ENCODE results near the gene CCDC186.

CCDC186 gene

GRCh38 chr10:114179148-114179547 is 5.1 kb upstream of the CCDC186 start, which contains the start of gene TDRD1:
Gene TDRD1 (plus strand): TSS chr10:114179353. CDS start chr10:114187832, 8,479 bp downstream.
- CTCF ChIA-PET, result no interaction called here
- POLR2A ChIA-PET, result no interaction called here

GRCh38 chr10:114176511-114176910 is 2.5 kb upstream of the CCDC186 start:
- CTCF ChIA-PET, result interaction anchor here (0.6 kb wide), 1 partner anchor 63 kb away, joined by 3 read pairs; the partner anchor contains the start of gene VWA2
- TF ChIP-seq SP1 (IDR thresholded peaks at IDR 0.05), result no peak
- TF ChIP-seq PKNOX1 (IDR thresholded peaks at IDR 0.05), result no peak
- TF ChIP-seq CTBP1 (IDR thresholded peaks at IDR 0.05; ENCODE audit: borderline replicate concordance), result no peak
- TF ChIP-seq TARDBP (IDR thresholded peaks at IDR 0.05), result no peak
- TF ChIP-seq L3MBTL2 (conservative IDR thresholded peaks at IDR 0.05), result no peak
- no peak for TF ChIP-seq BHLHE40 (IDR thresholded peaks at IDR 0.05; ENCODE audit: borderline replicate concordance)
- TF ChIP-seq ELF4 (IDR thresholded peaks at IDR 0.05), result no peak
- no peak for TF ChIP-seq ARNT (IDR thresholded peaks at IDR 0.05)
- POLR2A ChIA-PET, result no interaction called here
- no peak for DNase-seq (ENCODE audit: extremely low spot score)

More at GRCh38 chr10:114179148-114179547, 5.1 kb upstream of the CCDC186 start, which contains the start of gene TDRD1:
- DNase-seq (ENCODE audit: extremely low spot score), result no peak
- no peak for TF ChIP-seq FOXK2 (IDR thresholded peaks at IDR 0.05)

GRCh38 chr10:114175667-114176066 is 1.7 kb upstream of the CCDC186 start:
- no peak for TF ChIP-seq CTBP1 (IDR thresholded peaks at IDR 0.05; ENCODE audit: borderline replicate concordance)
- TF ChIP-seq FOXK2 (IDR thresholded peaks at IDR 0.05), result no peak
- no peak for TF ChIP-seq ELF4 (IDR thresholded peaks at IDR 0.05)
- no peak for TF ChIP-seq LEF1 (IDR thresholded peaks at IDR 0.05; ENCODE audit: borderline replicate concordance)
- no peak for TF ChIP-seq NFRKB (IDR thresholded peaks at IDR 0.05)
- TF ChIP-seq BHLHE40 (IDR thresholded peaks at IDR 0.05; ENCODE audit: borderline replicate concordance), result no peak
- TF ChIP-seq FOXM1 (IDR thresholded peaks at IDR 0.05; ENCODE audit: borderline replicate concordance), result no peak
- no peak for TF ChIP-seq HDGF (IDR thresholded peaks at IDR 0.05; ENCODE audit: borderline replicate concordance)
- no peak for TF ChIP-seq SP1 (IDR thresholded peaks at IDR 0.05)
- no peak for TF ChIP-seq FOXA1 (IDR thresholded peaks at IDR 0.05)
- no peak for TF ChIP-seq PKNOX1 (IDR thresholded peaks at IDR 0.05)
- no peak for TF ChIP-seq SUZ12 (IDR thresholded peaks at IDR 0.05)
- TF ChIP-seq TARDBP (IDR thresholded peaks at IDR 0.05), result no peak
- TF ChIP-seq ARNT (IDR thresholded peaks at IDR 0.05), result no peak
- TF ChIP-seq ZNF384 (IDR thresholded peaks at IDR 0.05), result no peak
- no peak for TF ChIP-seq L3MBTL2 (conservative IDR thresholded peaks at IDR 0.05)
- ChIA-PET POLR2A (no interaction called here), CTCF (no interaction called here)
- DNase-seq (ENCODE audit: extremely low spot score), result no peak

GRCh38 chr10:114174695-114175188 is 739 bp upstream of the CCDC186 start:
- ChIA-PET POLR2A (interaction anchor here (0.6 to 1.0 kb wide), 4 partner anchors 14 to 33 kb away, joined by 3 to 4 read pairs (median 4); no protein-coding TSS in a partner anchor), CTCF (no interaction called here)
- no peak for DNase-seq (ENCODE audit: extremely low spot score)
- TF ChIP-seq CTBP1 (IDR thresholded peaks at IDR 0.05; ENCODE audit: borderline replicate concordance) (no peak), FOXA1 (IDR thresholded peaks at IDR 0.05) (no peak), L3MBTL2 (conservative IDR thresholded peaks at IDR 0.05) (peak; percentile 74), LEF1 (IDR thresholded peaks at IDR 0.05; ENCODE audit: borderline replicate concordance) (no peak), FOXK2 (IDR thresholded peaks at IDR 0.05) (no peak)

- CTCF ChIA-PET, result no interaction called here
- DNase-seq (ENCODE audit: extremely low spot score), result peak; percentile 30
- TF ChIP-seq BHLHE40 (IDR thresholded peaks at IDR 0.05; ENCODE audit: borderline replicate concordance) (no peak), TARDBP (IDR thresholded peaks at IDR 0.05) (no peak), ZNF384 (IDR thresholded peaks at IDR 0.05) (no peak), L3MBTL2 (conservative IDR thresholded peaks at IDR 0.05) (peak; percentile 53; the same call in 1 of the 2 replicates), FOXA1 (IDR thresholded peaks at IDR 0.05) (no peak)
- POLR2A ChIA-PET, result interaction anchor here (0.8 to 1.0 kb wide), 4 partner anchors 10 to 35 kb away, joined by 3 to 5 read pairs (median 4); no protein-coding TSS in a partner anchor
Measured at GRCh38 chr10:114173603-114173920, 441 bp downstream of the CCDC186 start.

- DNase-seq (ENCODE audit: extremely low spot score), result no peak
- CTCF ChIA-PET, result interaction anchor here (0.5 kb wide), 1 partner anchor 543 kb away, joined by 3 read pairs; no protein-coding TSS in a partner anchor
- TF ChIP-seq ZNF384 (IDR thresholded peaks at IDR 0.05) (no peak), PKNOX1 (IDR thresholded peaks at IDR 0.05) (no peak), L3MBTL2 (conservative IDR thresholded peaks at IDR 0.05) (no peak), BHLHE40 (IDR thresholded peaks at IDR 0.05; ENCODE audit: borderline replicate concordance) (no peak), SUZ12 (IDR thresholded peaks at IDR 0.05) (no peak), ELF4 (IDR thresholded peaks at IDR 0.05) (no peak), CTBP1 (IDR thresholded peaks at IDR 0.05; ENCODE audit: borderline replicate concordance) (no peak), FOXA1 (IDR thresholded peaks at IDR 0.05) (no peak), FOXM1 (IDR thresholded peaks at IDR 0.05; ENCODE audit: borderline replicate concordance) (no peak), HDGF (IDR thresholded peaks at IDR 0.05; ENCODE audit: borderline replicate concordance) (no peak), LEF1 (IDR thresholded peaks at IDR 0.05; ENCODE audit: borderline replicate concordance) (no peak), SP1 (IDR thresholded peaks at IDR 0.05) (no peak), ARNT (IDR thresholded peaks at IDR 0.05) (no peak), NFRKB (IDR thresholded peaks at IDR 0.05) (no peak), FOXK2 (IDR thresholded peaks at IDR 0.05) (no peak)
- POLR2A ChIA-PET, result no interaction called here
Measured at GRCh38 chr10:114172776-114173602, 1.0 kb downstream of the CCDC186 start.
